ENCODE results near the gene MAML2.

The MAML2 gene

GRCh38 chr11:96342961-96343711 is at the start of gene MAML2:
MAML2 (minus strand) TSS chr11:96343195; CDS start chr11:96341895, 1,300 bp downstream.
- peak; percentile 94 for DNase-seq

- no peak for DNase-seq
Measured at GRCh38 chr11:96391698-96392307, 48.8 kb upstream of the MAML2 start.

- no peak for DNase-seq
Measured at GRCh38 chr11:96390488-96390792, 47.4 kb upstream of the MAML2 start.

DNA sequence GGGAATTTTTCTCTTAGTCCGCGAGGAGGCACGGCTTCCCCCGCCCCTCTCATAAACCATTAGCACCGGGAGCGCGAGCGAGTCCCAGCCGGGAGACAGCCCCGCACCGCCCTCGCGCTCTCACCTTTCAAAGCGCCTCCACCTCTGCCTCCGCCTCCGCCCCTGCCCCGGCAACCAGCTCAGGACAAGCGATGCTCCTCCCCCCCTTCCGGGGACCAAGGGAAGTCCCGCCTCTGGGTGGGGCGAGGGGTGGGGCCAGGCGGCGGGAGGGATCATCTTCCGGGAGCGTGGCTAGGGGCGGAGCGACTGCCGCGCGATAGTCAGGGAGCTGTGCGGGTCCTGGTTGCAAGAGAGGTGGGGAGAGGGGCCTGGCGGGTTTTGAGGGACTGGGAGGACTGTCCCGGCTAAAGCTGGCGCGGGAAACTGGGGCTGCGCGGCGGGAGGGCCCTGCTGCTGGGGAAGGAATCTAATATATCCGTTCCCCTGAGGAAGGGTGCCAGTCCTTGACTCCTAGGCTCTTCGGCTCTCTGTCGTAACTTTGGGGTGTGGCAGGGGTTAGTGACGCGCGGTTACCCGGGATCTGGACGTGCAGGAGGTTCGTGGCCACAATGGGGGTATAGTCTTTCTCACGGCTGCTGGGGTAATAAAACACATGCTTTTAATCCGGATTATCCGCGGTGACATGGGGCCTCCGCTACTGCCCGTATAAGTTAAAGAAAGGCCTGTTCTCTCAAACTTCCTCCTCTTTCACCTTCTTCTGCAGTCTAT is 46.9 kb upstream of the MAML2 start, which contains the start of the genes CCDC82 and JRKL:
TSS of gene CCDC82 (minus strand) at position 193 of the 768 bp plus-strand sequence. CDS start 5,165 bp downstream, outside the sequence.
TSS of gene JRKL (plus strand) at position 294 of the 768 bp plus-strand sequence. CDS start 637 bp downstream, outside the sequence.
- DNase-seq = peak; percentile 98

GRCh38 chr11:96388891-96389719 is 46.1 kb upstream of the MAML2 start:
- no peak for DNase-seq

GRCh38 chr11:96385187-96385586 is 42.2 kb upstream of the MAML2 start:
- DNase-seq = no peak

DNA sequence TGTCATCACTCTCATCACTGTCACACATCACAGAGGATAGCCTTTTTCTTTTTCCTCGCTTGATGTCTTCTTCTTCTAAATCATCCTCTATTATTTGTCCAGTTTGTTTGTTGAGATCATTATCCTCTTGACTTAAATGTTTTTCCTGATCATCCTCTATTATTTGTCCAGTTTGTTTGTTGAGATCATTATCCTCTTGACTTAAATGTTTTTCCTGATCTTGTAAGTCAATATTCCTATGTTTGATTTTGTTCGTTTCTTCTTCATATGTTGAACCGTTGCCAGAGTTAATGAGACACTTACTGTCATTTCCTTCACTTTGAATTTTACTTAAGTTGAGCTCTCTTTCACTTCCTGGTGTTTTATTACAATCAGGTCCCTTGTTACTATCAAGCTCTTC is 41.2 kb upstream of the MAML2 start:
- DNase-seq = no peak

GRCh38 chr11:96376796-96377195 is 33.8 kb upstream of the MAML2 start:
- DNase-seq = no peak

DNA sequence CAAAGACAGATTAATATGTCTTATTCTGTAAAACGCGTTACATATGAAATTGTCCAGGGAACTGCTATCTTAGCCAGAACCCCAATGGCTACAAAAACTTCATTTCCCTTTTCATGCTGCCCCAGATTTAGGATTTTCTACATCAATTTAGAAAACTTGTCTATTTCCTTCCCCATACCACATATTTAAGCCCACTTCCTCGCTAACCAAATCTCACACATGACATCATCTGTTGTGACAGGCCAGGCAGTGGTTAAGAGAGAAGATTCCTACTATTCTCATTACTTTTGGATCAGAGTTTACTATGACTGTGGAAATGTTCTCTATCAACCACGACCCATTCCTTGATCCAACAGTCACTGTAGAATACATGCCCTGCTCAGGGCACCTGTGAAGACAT is 30.8 kb upstream of the MAML2 start:
- DNase-seq = no peak

DNA sequence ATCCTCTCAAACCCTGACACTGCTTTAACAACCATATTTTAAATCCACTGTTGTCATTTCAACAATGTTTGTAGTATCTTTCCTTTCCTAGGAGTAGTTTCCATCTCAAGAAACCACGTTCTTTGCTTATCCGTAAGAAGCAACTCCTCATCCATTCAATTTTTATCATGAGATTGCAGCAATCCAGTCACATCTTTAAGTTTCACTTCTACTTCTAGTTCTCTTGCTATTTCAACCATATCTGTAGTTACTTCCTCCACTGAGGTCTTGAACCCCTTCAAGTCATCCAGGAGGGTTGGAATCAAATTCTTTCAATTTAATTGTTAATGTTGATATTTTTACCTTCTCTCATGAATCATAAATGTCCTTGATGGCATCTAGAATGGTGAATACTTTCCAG is 24.3 kb upstream of the MAML2 start:
- no peak for DNase-seq

GRCh38 chr11:96366024-96366423 is 23.0 kb upstream of the MAML2 start:
- no peak for DNase-seq

GRCh38 chr11:96365493-96365892 is 22.5 kb upstream of the MAML2 start:
- DNase-seq = no peak

DNA sequence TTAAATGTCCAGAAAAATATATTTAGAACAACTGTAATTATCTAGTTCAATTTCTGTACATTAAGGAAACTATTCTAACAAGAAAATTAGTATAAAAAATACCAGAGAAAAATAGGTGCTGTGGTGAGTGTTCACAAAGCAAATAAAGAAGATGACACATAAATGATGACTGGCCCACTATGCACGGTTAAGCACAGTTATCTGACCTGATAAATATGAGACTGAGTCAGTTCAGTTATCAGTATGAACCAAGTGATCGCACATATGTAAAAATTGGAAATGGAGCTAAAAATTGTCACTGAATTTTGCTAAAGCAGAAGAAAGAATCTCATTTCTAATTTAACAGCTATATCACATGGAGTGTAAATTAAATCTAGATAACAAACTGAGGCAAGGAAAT is 18.8 kb upstream of the MAML2 start:
- no peak for DNase-seq

DNA sequence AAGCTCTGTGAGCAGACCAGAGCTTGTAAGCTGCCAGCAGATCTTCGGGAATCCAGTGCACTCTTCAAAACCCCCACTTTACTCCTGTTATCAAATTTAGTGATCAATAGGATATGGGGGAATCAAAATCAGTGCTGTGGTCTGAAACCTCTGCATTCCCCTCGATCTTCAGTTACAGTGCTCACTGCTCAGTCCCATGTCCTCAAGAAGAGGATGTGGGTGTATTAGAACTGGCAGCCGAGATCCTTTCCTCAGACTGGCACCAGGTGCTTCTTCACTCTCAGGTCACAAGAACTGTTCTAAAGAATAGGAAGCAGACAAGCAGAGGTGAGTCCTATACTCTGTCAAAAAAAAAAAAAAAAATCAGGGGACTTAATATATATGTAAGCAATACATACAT is 15.3 kb upstream of the MAML2 start:
- no peak for DNase-seq

DNA sequence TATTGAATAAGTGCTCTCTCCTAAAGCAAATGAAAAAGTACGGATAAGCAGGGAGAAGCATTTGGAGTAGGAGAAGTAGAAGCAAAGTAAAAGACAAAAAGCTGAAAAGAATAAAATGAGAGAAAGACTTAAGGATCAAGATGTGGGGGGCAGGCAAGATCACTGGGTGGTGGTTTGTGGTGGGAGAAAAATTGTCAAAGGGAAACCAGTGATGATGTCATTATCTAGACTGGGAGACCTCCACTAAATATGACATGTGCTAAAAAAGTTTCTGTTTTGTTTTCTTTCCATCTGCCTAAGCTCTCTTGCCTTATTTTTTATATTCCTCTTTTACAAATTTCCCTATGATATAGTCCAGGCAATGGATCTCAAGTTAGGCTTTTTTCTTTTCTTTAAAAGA is 14.8 kb upstream of the MAML2 start:
- DNase-seq = no peak

DNA sequence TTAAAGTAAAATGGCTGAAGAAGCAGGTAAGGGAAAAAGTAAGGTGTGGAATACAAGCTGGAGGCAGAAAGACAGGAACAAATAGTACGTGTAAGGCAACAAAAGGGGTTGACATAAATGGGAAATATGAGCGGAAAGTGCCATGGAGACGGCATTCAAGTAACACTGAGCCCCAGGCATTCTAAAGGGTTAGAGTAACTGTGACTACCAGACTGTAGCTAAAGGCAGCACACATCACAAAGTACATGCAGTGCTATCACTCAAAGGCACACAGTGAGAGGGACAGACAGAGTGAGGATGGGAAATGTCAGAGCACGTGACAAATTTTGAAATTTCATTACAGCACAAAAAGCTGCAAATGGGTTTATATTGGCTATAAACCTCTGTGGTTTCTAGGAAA is 13.9 kb upstream of the MAML2 start:
- no peak for DNase-seq

DNA sequence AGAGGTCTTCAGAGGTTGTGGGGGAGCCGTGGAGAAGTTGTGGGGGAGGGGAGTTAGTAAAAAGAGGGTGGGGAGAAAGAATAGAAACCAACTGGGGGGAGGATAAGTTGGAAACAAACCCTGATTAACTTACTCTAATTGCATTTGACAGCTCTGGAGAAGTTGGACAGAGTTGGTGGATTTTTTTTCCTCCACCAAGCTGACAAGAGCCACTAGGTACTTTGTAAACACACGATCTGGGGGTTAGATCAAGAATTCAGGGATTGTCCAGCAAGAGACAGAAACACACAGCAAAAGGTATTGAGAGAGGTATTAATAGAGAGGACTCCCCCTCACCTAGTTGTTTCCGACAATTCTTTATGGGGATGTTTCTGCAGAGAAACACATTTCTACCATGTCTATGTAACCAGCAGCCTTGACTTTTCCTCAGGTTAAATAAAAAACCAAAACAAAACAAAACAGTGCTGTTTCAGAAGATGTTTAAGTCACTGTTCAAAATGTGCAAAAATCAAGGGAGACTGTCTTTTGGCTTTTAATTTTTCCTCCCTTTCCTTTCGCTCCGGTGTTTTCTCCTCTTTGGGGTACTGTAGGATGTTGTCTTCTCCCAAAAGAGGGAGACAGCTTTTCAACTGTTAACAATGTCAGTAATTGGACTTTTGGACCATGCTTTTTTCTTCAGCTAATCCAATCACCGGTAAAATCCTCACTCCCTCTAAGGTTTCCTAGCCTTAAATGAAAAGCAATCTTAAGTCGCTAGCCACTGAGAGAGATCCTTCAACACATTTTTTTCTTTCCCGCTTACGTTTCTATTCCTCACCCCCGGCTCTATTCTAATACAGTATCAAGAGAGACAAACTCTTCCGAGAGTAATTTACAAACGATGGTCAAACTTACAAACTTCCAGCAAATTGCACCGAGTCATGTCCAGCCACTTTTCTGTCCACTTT is 708 bp downstream of the MAML2 start:
- no peak for DNase-seq

- DNase-seq = peak; percentile 58
Measured at GRCh38 chr11:96341211-96342013, 1.6 kb downstream of the MAML2 start.

GRCh38 chr11:96340555-96340885 is 2.5 kb downstream of the MAML2 start:
- DNase-seq = no peak

- DNase-seq = no peak
Measured at GRCh38 chr11:96339706-96340554, 3.1 kb downstream of the MAML2 start.
